COLO829 (cell line): Measurements from ENCODE around the gene ASCC3.
A peak's percentile ranks its signal among the peaks of the same experiment; 100 is the strongest.

Experiments used
- DNase-seq: peaks from one replicate; pipeline ENCODE4 v3.0.0; 2012; ENCODE audit warnings: low spot score

Gene ASCC3

GRCh38 chr6:100575921-100576320, 305.2 kb downstream of the ASCC3 start:
- DNase-seq: no peak

GRCh38 chr6:100574836-100575235, 306.3 kb downstream of the ASCC3 start:
- no peak for DNase-seq

GRCh38 chr6:100573166-100573565, 308.0 kb downstream of the ASCC3 start:
- DNase-seq: peak; percentile 41

- no peak for DNase-seq
Observed at GRCh38 chr6:100568255-100568654, 312.9 kb downstream of the ASCC3 start.

- no peak for DNase-seq
Observed at GRCh38 chr6:100566563-100566962, 314.6 kb downstream of the ASCC3 start.

- DNase-seq: no peak
Observed at GRCh38 chr6:100565439-100566104, 315.6 kb downstream of the ASCC3 start.

- DNase-seq: no peak
Observed at GRCh38 chr6:100559859-100560258, 321.3 kb downstream of the ASCC3 start.

- no peak for DNase-seq
Observed at GRCh38 chr6:100554228-100554627, 326.9 kb downstream of the ASCC3 start.

GRCh38 chr6:100553243-100553642, 327.9 kb downstream of the ASCC3 start:
- DNase-seq: no peak

GRCh38 chr6:100549406-100550167, 331.5 kb downstream of the ASCC3 start:
- no peak for DNase-seq

GRCh38 chr6:100538086-100538485, 343.0 kb downstream of the ASCC3 start:
- DNase-seq: no peak

GRCh38 chr6:100518588-100518987, 362.5 kb downstream of the ASCC3 start:
- no peak for DNase-seq

GRCh38 chr6:100517633-100518032, 363.5 kb downstream of the ASCC3 start:
- DNase-seq: no peak

- DNase-seq: no peak
Observed at GRCh38 chr6:100517106-100517505, 364.0 kb downstream of the ASCC3 start.

GRCh38 chr6:100514660-100515059, 366.5 kb downstream of the ASCC3 start:
- DNase-seq: no peak

- no peak for DNase-seq
Observed at GRCh38 chr6:100512203-100512862, 368.8 kb downstream of the ASCC3 start.

- no peak for DNase-seq
Observed at GRCh38 chr6:100509101-100509500, 372.0 kb downstream of the ASCC3 start.

GRCh38 chr6:100506651-100507050, 374.5 kb downstream of the ASCC3 start:
- no peak for DNase-seq

- DNase-seq: peak; percentile 10
Observed at GRCh38 chr6:100504786-100505737, 376.1 kb downstream of the ASCC3 start.

- no peak for DNase-seq
Observed at GRCh38 chr6:100503043-100503705, 378.0 kb downstream of the ASCC3 start.

- DNase-seq: no peak
Observed at GRCh38 chr6:100493206-100493888, 387.8 kb downstream of the ASCC3 start.
